ENCODE results near the gene NELL2.

The NELL2 gene

DNA sequence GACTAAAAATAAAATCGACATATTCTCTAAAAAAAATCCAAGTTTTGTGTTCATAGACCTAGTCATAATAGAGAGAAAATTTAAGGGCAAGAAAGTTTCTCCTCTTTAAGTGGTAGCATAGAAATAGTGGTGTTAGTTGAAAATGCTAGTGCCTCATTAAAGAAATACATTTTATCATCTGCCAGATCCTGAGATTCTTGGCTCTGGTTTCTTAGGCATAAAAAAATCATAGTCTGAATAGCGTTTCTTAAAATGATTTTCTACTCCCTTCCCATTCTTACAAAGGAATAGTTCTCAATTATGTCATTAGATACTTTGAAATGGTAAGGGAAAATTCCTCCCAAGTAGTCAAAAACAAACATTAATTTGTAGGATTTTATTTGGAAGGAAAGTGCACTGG lies 212.8 kb downstream of the NELL2 start:
- no peak overlapping the region for H2AFZ ChIP-seq (ENCODE audit: low read length, unreplicated experiment)
- H3K4me1 ChIP-seq (ENCODE audit: control insufficient read depth, insufficient read depth, low read length, unreplicated experiment): no peaks in the 10 kb centered on the region
- no peak overlapping the region for H3K27ac ChIP-seq (ENCODE audit: low read depth, low read length)
- H3K36me3 ChIP-seq (ENCODE audit: insufficient read depth, low read length): no peaks in the 10 kb centered on the region
- no peak overlapping the region for H3K4me3 ChIP-seq (ENCODE audit: low read depth, low read length)
- H3K79me2 ChIP-seq (ENCODE audit: control insufficient read depth, insufficient read depth, low read length, unreplicated experiment): no peaks in the 10 kb centered on the region
- H3K27me3 ChIP-seq (ENCODE audit: insufficient read depth, low read length): no peaks in the 10 kb centered on the region

DNA sequence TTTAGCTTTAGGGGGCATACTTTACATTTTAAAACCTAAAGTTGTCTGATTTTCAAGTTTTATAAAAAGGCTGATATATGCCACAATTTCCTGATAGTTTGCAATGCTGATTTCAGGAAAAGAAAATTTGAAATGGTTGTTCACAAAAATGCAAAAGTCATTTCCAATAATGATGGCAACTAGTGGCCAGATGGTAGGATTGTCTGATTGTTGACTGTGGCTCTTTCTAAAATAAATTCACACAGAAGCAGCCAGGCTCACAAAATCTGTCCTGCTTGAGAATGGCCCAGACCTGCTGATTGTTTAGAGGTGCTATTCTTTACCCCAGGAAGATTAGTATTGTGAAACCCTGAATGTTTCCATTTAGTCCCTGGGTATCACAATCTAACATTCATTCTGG lies 220.3 kb downstream of the NELL2 start:
- H3K27ac ChIP-seq (ENCODE audit: low read depth, low read length): no peak overlapping the region
- H3K79me2 ChIP-seq (ENCODE audit: control insufficient read depth, insufficient read depth, low read length, unreplicated experiment): no peaks in the 10 kb centered on the region
- no peaks in the 10 kb centered on the region for H3K4me1 ChIP-seq (ENCODE audit: control insufficient read depth, insufficient read depth, low read length, unreplicated experiment)
- H2AFZ ChIP-seq (ENCODE audit: low read length, unreplicated experiment): no peak overlapping the region
- no peaks in the 10 kb centered on the region for H3K27me3 ChIP-seq (ENCODE audit: insufficient read depth, low read length)
- H3K36me3 ChIP-seq (ENCODE audit: insufficient read depth, low read length): no peaks in the 10 kb centered on the region
- no peak overlapping the region for H3K4me3 ChIP-seq (ENCODE audit: low read depth, low read length)

DNA sequence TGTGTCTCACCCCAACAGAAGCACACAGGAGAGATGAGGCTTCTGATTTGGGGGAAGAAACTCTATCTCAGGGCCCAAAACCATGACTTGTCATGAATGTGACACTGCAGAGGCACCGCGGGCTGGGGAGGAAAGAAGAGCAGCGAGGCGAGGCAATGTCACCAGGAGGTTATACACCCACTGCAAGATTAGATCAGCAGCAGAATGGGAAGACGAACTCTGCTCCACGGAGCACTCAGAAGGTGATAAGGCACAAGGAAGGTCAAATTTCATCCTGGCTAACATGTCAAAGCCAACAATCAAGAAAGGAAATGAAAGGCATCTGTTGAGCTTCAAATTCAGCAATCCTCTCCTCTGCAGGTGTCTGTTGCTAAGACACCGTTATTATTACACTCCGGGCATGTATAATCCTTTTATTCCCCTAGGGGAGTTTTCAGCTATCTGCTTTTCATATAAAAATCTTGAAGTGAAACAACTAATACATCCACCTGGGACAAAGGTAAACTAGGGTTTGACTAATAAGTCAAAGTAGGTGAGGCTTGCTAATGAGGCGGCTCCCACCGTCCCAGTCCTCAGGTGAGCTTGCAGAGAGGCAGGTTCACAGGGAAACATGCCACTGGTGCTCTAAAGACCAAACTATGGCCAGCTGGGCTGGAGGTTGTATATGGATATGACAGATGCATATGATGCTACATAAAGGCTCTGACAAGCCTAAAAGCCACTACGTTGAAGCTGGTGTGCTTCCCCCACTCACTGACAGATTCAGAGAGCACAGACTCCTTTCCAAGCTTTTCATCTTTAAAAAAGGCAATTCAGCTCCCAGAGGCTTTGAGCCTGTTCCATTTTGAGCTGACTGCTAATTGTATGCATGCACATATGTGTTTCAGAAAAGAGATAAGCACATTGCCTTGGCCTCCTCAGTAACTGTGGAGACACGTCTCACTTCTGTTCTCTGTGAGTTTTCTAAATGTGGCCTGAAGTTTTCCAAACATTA lies 221.2 kb downstream of the NELL2 start:
- Histone ChIP-seq H3K36me3 (ENCODE audit: insufficient read depth, low read length) (no peaks in the 10 kb centered on the region), H3K4me1 (ENCODE audit: control insufficient read depth, insufficient read depth, low read length, unreplicated experiment) (no peaks in the 10 kb centered on the region), H2AFZ (ENCODE audit: low read length, unreplicated experiment) (no peak overlapping the region), H3K4me3 (ENCODE audit: low read depth, low read length) (no peak overlapping the region), H3K27me3 (ENCODE audit: insufficient read depth, low read length) (no peaks in the 10 kb centered on the region), H3K27ac (ENCODE audit: low read depth, low read length) (no peak overlapping the region), H3K79me2 (ENCODE audit: control insufficient read depth, insufficient read depth, low read length, unreplicated experiment) (no peaks in the 10 kb centered on the region)

DNA sequence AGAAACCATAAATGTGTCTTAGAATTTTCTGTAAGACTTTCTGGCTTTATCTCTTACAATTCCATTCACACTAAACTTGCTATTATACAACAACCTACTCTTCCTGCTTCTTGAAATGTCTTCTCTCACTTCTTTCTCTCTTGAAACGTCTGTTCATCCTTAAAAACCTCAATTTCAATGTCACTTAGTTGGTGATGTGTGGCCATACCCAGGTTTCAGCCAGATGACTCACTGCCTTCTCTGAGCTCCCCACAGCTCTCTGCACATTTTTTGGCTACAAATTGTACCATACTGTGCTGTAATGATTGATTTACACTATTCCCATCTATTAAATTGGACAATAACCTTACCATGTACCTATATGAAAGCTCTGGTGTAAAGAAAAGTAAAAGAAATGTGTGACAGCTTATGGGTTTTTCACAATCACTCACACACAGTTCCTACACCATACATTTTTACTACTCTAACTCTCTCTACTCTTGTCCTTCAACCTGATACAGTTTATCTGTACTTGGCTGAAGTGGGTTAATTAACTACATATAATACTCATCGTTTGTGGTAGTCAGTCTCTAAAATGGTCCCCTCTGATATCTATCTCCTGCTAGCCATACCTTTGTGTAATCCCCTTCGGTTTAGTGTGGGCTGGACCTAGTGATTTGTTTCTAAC lies 222.1 kb downstream of the NELL2 start:
- Histone ChIP-seq H3K79me2 (ENCODE audit: control insufficient read depth, insufficient read depth, low read length, unreplicated experiment) (no peaks in the 10 kb centered on the region), H3K4me1 (ENCODE audit: control insufficient read depth, insufficient read depth, low read length, unreplicated experiment) (no peaks in the 10 kb centered on the region), H3K27me3 (ENCODE audit: insufficient read depth, low read length) (no peaks in the 10 kb centered on the region), H2AFZ (ENCODE audit: low read length, unreplicated experiment) (no peak overlapping the region), H3K36me3 (ENCODE audit: insufficient read depth, low read length) (no peaks in the 10 kb centered on the region), H3K27ac (ENCODE audit: low read depth, low read length) (no peak overlapping the region), H3K4me3 (ENCODE audit: low read depth, low read length) (no peak overlapping the region)

GRCh38 chr12:44649693-44650092 lies 226.4 kb downstream of the NELL2 start:
- H3K27ac ChIP-seq (ENCODE audit: low read depth, low read length): no peak overlapping the region

GRCh38 chr12:44647917-44648690 lies 228.0 kb downstream of the NELL2 start:
- no peaks in the 10 kb centered on the region for H3K4me1 ChIP-seq (ENCODE audit: control insufficient read depth, insufficient read depth, low read length, unreplicated experiment)
- no peak overlapping the region for H3K27ac ChIP-seq (ENCODE audit: low read depth, low read length)
- no peak overlapping the region for H2AFZ ChIP-seq (ENCODE audit: low read length, unreplicated experiment)
- H3K36me3 ChIP-seq (ENCODE audit: insufficient read depth, low read length): no peaks in the 10 kb centered on the region
- H3K79me2 ChIP-seq (ENCODE audit: control insufficient read depth, insufficient read depth, low read length, unreplicated experiment): no peaks in the 10 kb centered on the region
- H3K27me3 ChIP-seq (ENCODE audit: insufficient read depth, low read length): no peaks in the 10 kb centered on the region
- H3K4me3 ChIP-seq (ENCODE audit: low read depth, low read length): no peak overlapping the region

More at GRCh38 chr12:44649693-44650092, 226.4 kb downstream of the NELL2 start:
- Histone ChIP-seq H3K36me3 (ENCODE audit: insufficient read depth, low read length) (no peaks in the 10 kb centered on the region), H3K4me1 (ENCODE audit: control insufficient read depth, insufficient read depth, low read length, unreplicated experiment) (no peaks in the 10 kb centered on the region), H2AFZ (ENCODE audit: low read length, unreplicated experiment) (no peak overlapping the region), H3K4me3 (ENCODE audit: low read depth, low read length) (no peak overlapping the region), H3K27me3 (ENCODE audit: insufficient read depth, low read length) (no peaks in the 10 kb centered on the region), H3K79me2 (ENCODE audit: control insufficient read depth, insufficient read depth, low read length, unreplicated experiment) (no peaks in the 10 kb centered on the region)

DNA sequence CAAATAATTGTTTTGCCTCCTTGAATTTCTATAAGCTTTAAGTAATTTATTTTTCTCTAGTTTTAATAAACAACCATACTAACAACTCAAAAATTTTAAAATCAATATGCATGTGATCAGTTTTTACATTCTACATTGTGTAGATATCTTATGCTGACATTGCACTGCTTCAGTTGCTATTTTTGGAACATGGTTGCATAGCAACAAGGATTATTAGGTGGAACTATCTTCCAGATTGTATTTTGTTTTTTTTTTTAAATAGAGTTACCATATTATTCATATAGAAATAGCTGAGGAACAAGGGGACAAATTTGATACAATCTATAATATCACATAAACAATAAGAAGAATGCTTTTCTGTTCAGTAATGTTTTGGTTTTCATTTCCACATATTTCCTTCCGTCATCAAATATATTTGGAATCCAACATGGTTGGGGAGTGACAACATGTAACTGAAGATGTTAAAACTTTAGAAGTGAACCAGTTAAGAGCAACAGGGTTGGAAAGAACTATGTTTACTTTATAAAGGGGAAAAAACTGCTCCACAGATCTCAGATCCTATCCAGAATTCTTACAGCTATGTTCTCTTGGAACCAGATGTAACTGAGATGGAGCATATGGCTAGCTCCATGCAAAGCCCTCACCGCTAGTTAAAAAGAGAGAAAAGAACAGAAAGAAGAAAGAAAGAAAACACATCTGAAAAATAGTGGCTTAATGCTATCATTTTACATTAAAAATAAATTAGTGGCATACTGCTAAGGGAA lies 235.5 kb downstream of the NELL2 start:
- Histone ChIP-seq H3K79me2 (ENCODE audit: control insufficient read depth, insufficient read depth, low read length, unreplicated experiment) (no peaks in the 10 kb centered on the region), H3K27me3 (ENCODE audit: insufficient read depth, low read length) (no peaks in the 10 kb centered on the region), H2AFZ (ENCODE audit: low read length, unreplicated experiment) (no peak overlapping the region), H3K36me3 (ENCODE audit: insufficient read depth, low read length) (no peaks in the 10 kb centered on the region), H3K4me1 (ENCODE audit: control insufficient read depth, insufficient read depth, low read length, unreplicated experiment) (no peaks in the 10 kb centered on the region), H3K27ac (ENCODE audit: low read depth, low read length) (no peak overlapping the region), H3K4me3 (ENCODE audit: low read depth, low read length) (no peak overlapping the region)

DNA sequence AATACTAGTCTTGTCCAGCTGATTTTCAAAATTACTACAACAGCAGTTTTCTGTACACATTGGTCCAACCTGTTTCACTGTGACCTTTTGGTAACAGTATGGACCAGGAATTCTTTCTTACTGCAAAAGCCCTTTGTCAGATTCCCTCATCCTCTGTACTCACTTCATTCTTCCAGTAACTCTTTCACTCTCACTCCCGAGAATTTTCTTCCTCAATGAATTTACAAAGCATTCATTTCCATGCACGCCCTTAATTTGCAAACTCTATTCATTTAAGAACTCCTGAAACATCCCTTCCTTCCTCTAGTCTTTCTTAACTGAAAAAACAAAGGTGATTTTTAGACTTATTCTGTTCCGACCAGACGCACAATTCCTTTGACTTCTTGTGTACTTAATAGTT lies 238.2 kb downstream of the NELL2 start:
- no peaks in the 10 kb centered on the region for H3K4me1 ChIP-seq (ENCODE audit: control insufficient read depth, insufficient read depth, low read length, unreplicated experiment)
- H3K27ac ChIP-seq (ENCODE audit: low read depth, low read length): no peak overlapping the region

GRCh38 chr12:44628180-44628579 lies 247.9 kb downstream of the NELL2 start:
- H3K79me2 ChIP-seq (ENCODE audit: control insufficient read depth, insufficient read depth, low read length, unreplicated experiment): no peaks in the 10 kb centered on the region
- H3K4me3 ChIP-seq (ENCODE audit: low read depth, low read length): no peak overlapping the region
- no peaks in the 10 kb centered on the region for H3K36me3 ChIP-seq (ENCODE audit: insufficient read depth, low read length)
- H3K27me3 ChIP-seq (ENCODE audit: insufficient read depth, low read length): no peaks in the 10 kb centered on the region
- no peak overlapping the region for H3K27ac ChIP-seq (ENCODE audit: low read depth, low read length)
- no peaks in the 10 kb centered on the region for H3K4me1 ChIP-seq (ENCODE audit: control insufficient read depth, insufficient read depth, low read length, unreplicated experiment)
- H2AFZ ChIP-seq (ENCODE audit: low read length, unreplicated experiment): no peak overlapping the region

More for the DNA sequence above, 238.2 kb downstream of the NELL2 start:
- H2AFZ ChIP-seq (ENCODE audit: low read length, unreplicated experiment): no peak overlapping the region
- no peak overlapping the region for H3K4me3 ChIP-seq (ENCODE audit: low read depth, low read length)
- H3K79me2 ChIP-seq (ENCODE audit: control insufficient read depth, insufficient read depth, low read length, unreplicated experiment): no peaks in the 10 kb centered on the region
- H3K36me3 ChIP-seq (ENCODE audit: insufficient read depth, low read length): no peaks in the 10 kb centered on the region
- H3K27me3 ChIP-seq (ENCODE audit: insufficient read depth, low read length): no peaks in the 10 kb centered on the region

Measured in ACC112 (cell line).